PFSK-1 (cell line): ENCODE results near the gene PJVK.

Experiments
- FOXP2 ChIP-seq: optimal IDR thresholded peaks from 2 replicates; pipeline ENCODE3; 2011; ENCODE audit warnings: borderline replicate concordance, control low read depth, inconsistent platforms; ENCODE audit not compliant: insufficient read depth; ENCODE audit errors: extremely low read length, extremely low read depth
- POLR2AphosphoS5 ChIP-seq: IDR thresholded peaks from 2 replicates; pipeline ENCODE4 v1.6.1; 2012; ENCODE audit warnings: low read depth, mild to moderate bottlenecking, control low read depth, low read length, moderate library complexity
- SIN3A ChIP-seq: IDR thresholded peaks from 2 replicates; pipeline ENCODE4 v1.6.1; 2012; ENCODE audit warnings: mild to moderate bottlenecking, low read length, moderate library complexity, borderline replicate concordance; ENCODE audit not compliant: insufficient read depth
- TAF1 ChIP-seq: IDR thresholded peaks from 2 replicates; pipeline ENCODE4 v1.6.1; 2012; ENCODE audit warnings: low read length, control low read depth, borderline replicate concordance; ENCODE audit not compliant: insufficient read depth
- TF ChIP-seq, protein P1 (sequence below), 2 experiments: IDR thresholded peaks; 2 replicates each; pipeline versions ENCODE4 v1.6.1 to v1.8.0; 2011 to 2012; ENCODE audit warnings: low read depth in 2 of 2, low read length in 2 of 2, control low read depth in 1 of 2, inconsistent platforms in 1 of 2, mild to moderate bottlenecking in 1 of 2, moderate library complexity in 1 of 2; ENCODE audit not compliant: insufficient read depth in 1 of 2

- no peak for TF ChIP-seq POLR2AphosphoS5
- TF ChIP-seq, protein P1, sequence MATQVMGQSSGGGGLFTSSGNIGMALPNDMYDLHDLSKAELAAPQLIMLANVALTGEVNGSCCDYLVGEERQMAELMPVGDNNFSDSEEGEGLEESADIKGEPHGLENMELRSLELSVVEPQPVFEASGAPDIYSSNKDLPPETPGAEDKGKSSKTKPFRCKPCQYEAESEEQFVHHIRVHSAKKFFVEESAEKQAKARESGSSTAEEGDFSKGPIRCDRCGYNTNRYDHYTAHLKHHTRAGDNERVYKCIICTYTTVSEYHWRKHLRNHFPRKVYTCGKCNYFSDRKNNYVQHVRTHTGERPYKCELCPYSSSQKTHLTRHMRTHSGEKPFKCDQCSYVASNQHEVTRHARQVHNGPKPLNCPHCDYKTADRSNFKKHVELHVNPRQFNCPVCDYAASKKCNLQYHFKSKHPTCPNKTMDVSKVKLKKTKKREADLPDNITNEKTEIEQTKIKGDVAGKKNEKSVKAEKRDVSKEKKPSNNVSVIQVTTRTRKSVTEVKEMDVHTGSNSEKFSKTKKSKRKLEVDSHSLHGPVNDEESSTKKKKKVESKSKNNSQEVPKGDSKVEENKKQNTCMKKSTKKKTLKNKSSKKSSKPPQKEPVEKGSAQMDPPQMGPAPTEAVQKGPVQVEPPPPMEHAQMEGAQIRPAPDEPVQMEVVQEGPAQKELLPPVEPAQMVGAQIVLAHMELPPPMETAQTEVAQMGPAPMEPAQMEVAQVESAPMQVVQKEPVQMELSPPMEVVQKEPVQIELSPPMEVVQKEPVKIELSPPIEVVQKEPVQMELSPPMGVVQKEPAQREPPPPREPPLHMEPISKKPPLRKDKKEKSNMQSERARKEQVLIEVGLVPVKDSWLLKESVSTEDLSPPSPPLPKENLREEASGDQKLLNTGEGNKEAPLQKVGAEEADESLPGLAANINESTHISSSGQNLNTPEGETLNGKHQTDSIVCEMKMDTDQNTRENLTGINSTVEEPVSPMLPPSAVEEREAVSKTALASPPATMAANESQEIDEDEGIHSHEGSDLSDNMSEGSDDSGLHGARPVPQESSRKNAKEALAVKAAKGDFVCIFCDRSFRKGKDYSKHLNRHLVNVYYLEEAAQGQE (IDR thresholded peaks at IDR 0.05; ENCODE audit: insufficient read depth in 1 of 2, low read depth in 2 of 2, low read length in 2 of 2): no peak
- TF ChIP-seq TAF1: no peak
- TF ChIP-seq SIN3A: no peak
- no peak for TF ChIP-seq FOXP2
Measured at GRCh38 chr2:178476477-178476876, 25.3 kb downstream of the PJVK start.
